PC-9 (cell line): ENCODE results near the gene NR2C1. TPM values are rescaled to one million over a fixed set of nuclear protein-coding genes. Genes with fewer than 3 reads are reported as not detected.

Experiments used
- BruUV-seq: library from RNA; stranded (reverse); fragments of 400-500 nt; replicated peaks from 2 replicates; lab custom pipeline; 2021; lab: Mats Ljungman, UMichigan
- CTCF ChIA-PET: fragments of 300-600 bp; sonication (Branson Sonifier 250); formaldehyde crosslinking; loops from one replicate; lab custom pipeline; 2022; ENCODE audit warnings: antibody characterized with exemption; lab: Charles Lee
- POLR2A ChIA-PET: fragments of 300-600 bp; sonication (Branson Sonifier 250); formaldehyde crosslinking; loops from one replicate; lab custom pipeline; 2022; ENCODE audit warnings: antibody characterized with exemption; ENCODE audit not compliant: unreplicated experiment; lab: Charles Lee
- DNase-seq, 2 experiments: peaks; one replicate each; pipeline versions ENCODE4 v3.0.0 to v3.0.0-alpha.2; 2015 to 2022; ENCODE audit warnings: mixed read lengths in 1 of 2
- H2AFZ ChIP-seq: fragments of 200-600 bp; sonication (generic); 2 replicates; pipeline ENCODE4 v1.8.1; 2017; ENCODE audit warnings: antibody characterized with exemption
- H3F3A ChIP-seq: fragments of 200-600 bp; sonication (generic); 2 replicates; pipeline ENCODE4 v1.8.1; 2017; ENCODE audit warnings: antibody characterized with exemption, mild to moderate bottlenecking, low read depth; ENCODE audit not compliant: insufficient read depth
- H3K27ac ChIP-seq: fragments of 200-600 bp; sonication (generic); 2 replicates; pipeline ENCODE4 v1.6.1; 2016; ENCODE audit warnings: mixed run types
- H3K27me3 ChIP-seq: fragments of 200-600 bp; sonication (generic); 2 replicates; pipeline ENCODE4 v1.6.1; 2016; ENCODE audit warnings: low read depth, mixed run types; ENCODE audit not compliant: insufficient read depth
- H3K36me3 ChIP-seq: fragments of 200-600 bp; sonication (generic); 2 replicates; pipeline ENCODE4 v1.6.1; 2016; ENCODE audit warnings: low read depth, mixed run types
- H3K4me1 ChIP-seq: fragments of 200-600 bp; sonication (generic); replicated peaks from 2 replicates; pipeline ENCODE4 v1.6.1; 2016; ENCODE audit warnings: mixed run types; ENCODE audit not compliant: insufficient read depth
- H3K4me2 ChIP-seq: fragments of 200-600 bp; sonication (generic); 2 replicates; pipeline ENCODE4 v1.6.1; 2017; ENCODE audit warnings: mixed run types
- H3K4me3 ChIP-seq: fragments of 200-600 bp; sonication (generic); 2 replicates; pipeline ENCODE4 v1.6.1; 2016; ENCODE audit warnings: mixed run types
- H3K79me2 ChIP-seq: fragments of 200-600 bp; sonication (generic); 2 replicates; pipeline ENCODE4 v1.6.1; 2017; ENCODE audit warnings: low read depth, mixed run types
- H3K9me2 ChIP-seq: fragments of 200-600 bp; sonication (generic); 2 replicates; pipeline ENCODE4 v1.8.1; 2017; ENCODE audit warnings: mild to moderate bottlenecking; ENCODE audit not compliant: insufficient read depth
- H3K9me3 ChIP-seq: fragments of 200-600 bp; sonication (generic); 2 replicates; pipeline ENCODE4 v1.8.1; 2016; ENCODE audit warnings: low read depth; ENCODE audit not compliant: insufficient read depth
- H4K20me1 ChIP-seq: fragments of 200-600 bp; sonication (generic); 2 replicates; pipeline ENCODE4 v1.8.1; 2017; ENCODE audit not compliant: insufficient read depth
- CTCF ChIP-seq: fragments of 200-600 bp; sonication (generic); conservative IDR thresholded peaks from 2 replicates; pipeline ENCODE4 v1.6.1; 2017; ENCODE audit warnings: mixed run types, antibody characterized with exemption, mild to moderate bottlenecking, moderate library complexity
- EZH2 ChIP-seq: fragments of 200-600 bp; sonication (generic); IDR thresholded peaks from 2 replicates; pipeline ENCODE4 v1.8.0; 2017; ENCODE audit warnings: antibody characterized with exemption, low read depth
- intact Hi-C: fragments of 100-400 bp; cut with micrococcal nuclease; formaldehyde crosslinking; loops from one replicate; pipeline ENCODE4 v1.10.0; 2022; ENCODE audit not compliant: unreplicated experiment
- total RNA-seq: library from RNA; stranded (reverse); gene quantifications from 2 replicates; pipeline ENCODE4 v1.2.3, GENCODE V29; 2021

Gene NR2C1
- total RNA-seq, 1 experiment from 2014 or later = 26.4 TPM

DNA sequence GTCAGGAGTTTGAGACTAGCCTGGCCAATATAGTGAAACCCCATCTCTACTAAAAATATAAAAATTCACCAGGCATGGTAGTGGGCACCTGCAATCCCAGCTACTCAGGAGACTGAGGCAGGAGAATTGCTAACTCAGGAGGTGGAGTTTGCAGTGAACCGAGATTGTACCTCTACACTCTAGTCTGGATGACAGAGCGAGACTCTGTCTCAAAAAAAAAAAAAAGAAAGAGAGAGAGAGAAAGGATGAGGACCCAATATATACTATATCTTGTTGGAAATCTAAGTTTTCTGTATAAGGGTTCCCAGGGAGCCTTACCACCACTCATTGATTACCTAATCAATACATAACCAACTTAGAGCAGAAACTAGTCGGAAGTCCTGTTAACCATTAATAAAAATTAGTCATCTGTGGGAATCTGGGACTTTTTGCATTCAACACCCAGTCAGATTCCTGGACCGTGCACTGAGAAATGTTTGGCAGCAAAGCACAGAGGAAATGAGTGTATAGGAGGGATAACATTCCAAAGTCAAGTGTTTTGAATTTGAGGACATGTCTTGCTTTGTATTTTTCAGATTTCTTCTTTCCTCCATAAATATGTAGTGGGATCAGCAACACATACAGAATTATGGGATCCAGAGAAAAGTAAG lies 44.8 kb upstream of the NR2C1 start:
- DNase-seq = peak in 1 of 2 experiments; percentile 42
- H3K9me2 ChIP-seq = no peaks in the 10 kb centered on the region
- ChIA-PET CTCF (interaction anchor here (1.7 kb wide), 2 partner anchors 98 to 416 kb away, joined by 7 to 14 read pairs; no protein-coding TSS in a partner anchor), POLR2A (no interaction called here)
- H3K4me2 ChIP-seq = peak overlapping the region; percentile 18; the same call in 1 of the 2 replicates
- H3K36me3 ChIP-seq = peaks cover 4% of the 10 kb centered on the region; the same call in 1 of the 2 replicates
- TF ChIP-seq CTCF (no peak), EZH2 (no peak)
- intact Hi-C loops = loop anchor here (5.0 kb wide), 4 partner anchors 46 to 214 kb away; partner anchors contain the start of gene NR2C1
- no TSS peak for BruUV-seq
- no peaks in the 10 kb centered on the region for H3K27me3 ChIP-seq
- peaks cover 43% of the 10 kb centered on the region for H3K4me1 ChIP-seq
- H3K4me3 ChIP-seq = no peak overlapping the region
- H2AFZ ChIP-seq = no peak overlapping the region
- peaks cover 31% of the 10 kb centered on the region for H3F3A ChIP-seq
- H4K20me1 ChIP-seq = no peaks in the 10 kb centered on the region
- no peaks in the 10 kb centered on the region for H3K9me3 ChIP-seq
- H3K79me2 ChIP-seq = peaks cover 16% of the 10 kb centered on the region
- H3K27ac ChIP-seq = peak overlapping the region; percentile 92

- Histone ChIP-seq H3K27me3 (no peaks in the 10 kb centered on the region), H3K4me2 (peak overlapping the region; percentile 79), H4K20me1 (no peaks in the 10 kb centered on the region), H3K36me3 (peaks cover 4% of the 10 kb centered on the region; the same call in 1 of the 2 replicates), H2AFZ (no peak overlapping the region; the same call in 1 of the 2 replicates), H3K4me3 (peak overlapping the region; percentile 43; the same call in 1 of the 2 replicates), H3K9me2 (no peaks in the 10 kb centered on the region), H3K79me2 (peaks cover 16% of the 10 kb centered on the region), H3K27ac (peak overlapping the region; percentile 92), H3F3A (peaks cover 31% of the 10 kb centered on the region), H3K4me1 (peaks cover 43% of the 10 kb centered on the region), H3K9me3 (no peaks in the 10 kb centered on the region)
- peak in 1 of 2 experiments; percentile 48 for DNase-seq
- TSS peak; percentile 99 for BruUV-seq
- ChIA-PET CTCF (interaction anchor here (0.6 to 1.7 kb wide), 5 partner anchors 99 to 458 kb away, joined by 3 to 14 read pairs (median 4); partner anchors contain the start of gene METAP2), POLR2A (interaction anchor here (0.5 to 1.0 kb wide), 4 partner anchors 89 to 468 kb away, joined by 3 to 5 read pairs (median 4); partner anchors contain the start of genes FGD6 and VEZT)
- TF ChIP-seq EZH2 = no peak
- peak; percentile 94 for TF ChIP-seq CTCF
- intact Hi-C loops = loop anchor here (1.0 to 5.0 kb wide), 8 partner anchors 14 to 417 kb away; partner anchors contain the start of genes FGD6, METAP2, NR2C1 and VEZT
Measured at GRCh38 chr12:95117178-95117599, 43.8 kb upstream of the NR2C1 start.

GRCh38 chr12:95116773-95117172 lies 43.4 kb upstream of the NR2C1 start:
- POLR2A ChIA-PET = interaction anchor here (0.5 to 1.0 kb wide), 5 partner anchors 89 to 467 kb away, joined by 3 to 6 read pairs (median 4); partner anchors contain the start of genes FGD6 and VEZT
- Histone ChIP-seq H3K4me3 (peak overlapping the region; percentile 48), H3K9me3 (no peaks in the 10 kb centered on the region), H3K4me2 (peak overlapping the region; percentile 79), H3K9me2 (no peaks in the 10 kb centered on the region), H3F3A (peaks cover 31% of the 10 kb centered on the region), H3K27ac (peak overlapping the region; percentile 92), H3K79me2 (peaks cover 16% of the 10 kb centered on the region), H3K27me3 (no peaks in the 10 kb centered on the region), H2AFZ (no peak overlapping the region; the same call in 1 of the 2 replicates), H4K20me1 (no peaks in the 10 kb centered on the region), H3K4me1 (peaks cover 43% of the 10 kb centered on the region), H3K36me3 (peaks cover 4% of the 10 kb centered on the region; the same call in 1 of the 2 replicates)
- DNase-seq = peak; percentile 54 to 94
- intact Hi-C loops = loop anchor here (1.0 to 5.0 kb wide), 8 partner anchors 14 to 418 kb away; partner anchors contain the start of genes FGD6, METAP2, NR2C1 and VEZT
- CTCF ChIA-PET = interaction anchor here (0.6 to 1.7 kb wide), 5 partner anchors 100 to 458 kb away, joined by 3 to 14 read pairs (median 4); no protein-coding TSS in a partner anchor
- TF ChIP-seq CTCF = no peak
- BruUV-seq = no TSS peak
